NCI-H345 treated with DMSO at 0.1 percent for 48 hours (cell line): ENCODE data around the gene ATP6V0E2.
A peak's percentile ranks its signal among the peaks of the same experiment; 100 is the strongest.
"Not testable (repeated sequence)": the region's sequence is repeated elsewhere in the genome, so short reads cannot be mapped to it uniquely, and the experiment has no call there.

Source experiments
- DNase-seq: peaks from one replicate; lab custom pipeline; 2025; ENCODE audit not compliant: unreplicated experiment; lab: John Stamatoyannopoulos, UW

ATP6V0E2 gene

DNA sequence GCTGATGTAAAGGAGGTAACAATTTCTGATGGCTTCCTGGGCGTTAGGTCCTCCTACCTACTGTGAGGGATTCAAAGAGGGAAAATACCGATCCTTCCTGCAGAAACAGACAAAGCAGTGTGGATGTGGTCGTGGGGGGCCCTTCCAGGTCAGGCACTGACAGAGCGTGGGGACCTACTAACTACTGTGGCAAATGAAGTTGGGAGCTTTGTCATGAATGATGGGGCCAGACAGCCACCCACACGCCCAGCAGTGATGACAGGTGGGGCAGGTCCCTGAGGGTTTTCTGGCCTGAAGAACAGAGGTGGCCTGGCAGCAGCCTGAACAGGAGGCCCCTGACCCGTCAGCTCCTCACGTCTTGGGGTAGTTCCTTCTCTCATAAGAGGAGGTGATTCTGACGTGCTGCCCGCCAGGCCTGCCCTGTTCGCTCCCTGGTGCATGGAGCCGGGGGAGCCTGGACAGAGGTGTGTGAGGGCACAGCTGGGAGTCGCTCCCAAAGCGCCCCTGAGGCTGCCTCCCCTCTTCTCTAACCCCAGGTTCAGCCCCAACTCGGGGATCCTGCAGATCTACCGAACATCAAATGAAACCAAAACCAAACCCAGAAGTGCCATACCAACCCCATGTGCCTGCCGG lies 4.2 kb downstream of the ATP6V0E2 start:
- DNase-seq = no peak

DNA sequence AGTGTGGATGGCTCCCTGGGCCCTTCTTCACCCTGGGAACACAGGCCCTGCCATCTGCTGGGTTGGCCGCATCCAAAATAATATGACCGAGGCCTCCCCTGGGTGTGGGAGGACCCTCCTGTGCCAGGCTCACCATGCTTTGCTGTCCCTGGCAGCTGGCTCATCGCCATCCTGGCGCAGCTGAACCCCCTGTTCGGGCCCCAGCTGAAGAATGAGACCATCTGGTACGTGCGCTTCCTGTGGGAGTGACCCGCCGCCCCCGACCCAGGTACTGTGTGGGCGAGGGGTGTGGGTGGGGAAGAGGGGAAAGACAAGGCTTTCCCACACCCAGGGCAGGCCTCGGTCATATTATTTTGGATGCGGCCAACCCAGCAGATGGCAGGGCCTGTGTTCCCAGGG lies 4.8 kb downstream of the ATP6V0E2 start:
- no peak for DNase-seq

DNA sequence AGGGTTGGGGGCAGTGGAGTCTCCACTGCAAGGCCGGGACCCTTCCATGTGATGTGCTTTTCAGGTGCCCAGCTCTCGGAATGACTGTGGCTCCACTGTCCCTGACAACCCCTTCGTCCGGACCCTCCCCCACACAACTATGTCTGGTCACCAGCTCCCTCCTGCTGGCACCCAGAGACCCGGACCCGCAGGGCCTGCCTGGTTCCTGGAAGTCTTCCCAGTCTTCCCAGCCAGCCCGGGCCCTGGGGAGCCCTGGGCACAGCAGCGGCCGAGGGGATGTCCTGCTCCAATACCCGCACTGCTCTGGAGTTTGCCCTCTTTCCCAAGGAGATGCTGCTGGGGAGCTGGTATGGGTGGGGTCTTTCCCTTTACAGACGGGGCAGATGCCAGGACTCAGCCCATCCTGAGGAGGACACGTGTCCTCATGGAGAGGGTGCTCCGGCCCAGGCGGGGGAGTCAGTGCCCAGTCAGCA lies 5.5 kb downstream of the ATP6V0E2 start:
- no peak for DNase-seq

DNA sequence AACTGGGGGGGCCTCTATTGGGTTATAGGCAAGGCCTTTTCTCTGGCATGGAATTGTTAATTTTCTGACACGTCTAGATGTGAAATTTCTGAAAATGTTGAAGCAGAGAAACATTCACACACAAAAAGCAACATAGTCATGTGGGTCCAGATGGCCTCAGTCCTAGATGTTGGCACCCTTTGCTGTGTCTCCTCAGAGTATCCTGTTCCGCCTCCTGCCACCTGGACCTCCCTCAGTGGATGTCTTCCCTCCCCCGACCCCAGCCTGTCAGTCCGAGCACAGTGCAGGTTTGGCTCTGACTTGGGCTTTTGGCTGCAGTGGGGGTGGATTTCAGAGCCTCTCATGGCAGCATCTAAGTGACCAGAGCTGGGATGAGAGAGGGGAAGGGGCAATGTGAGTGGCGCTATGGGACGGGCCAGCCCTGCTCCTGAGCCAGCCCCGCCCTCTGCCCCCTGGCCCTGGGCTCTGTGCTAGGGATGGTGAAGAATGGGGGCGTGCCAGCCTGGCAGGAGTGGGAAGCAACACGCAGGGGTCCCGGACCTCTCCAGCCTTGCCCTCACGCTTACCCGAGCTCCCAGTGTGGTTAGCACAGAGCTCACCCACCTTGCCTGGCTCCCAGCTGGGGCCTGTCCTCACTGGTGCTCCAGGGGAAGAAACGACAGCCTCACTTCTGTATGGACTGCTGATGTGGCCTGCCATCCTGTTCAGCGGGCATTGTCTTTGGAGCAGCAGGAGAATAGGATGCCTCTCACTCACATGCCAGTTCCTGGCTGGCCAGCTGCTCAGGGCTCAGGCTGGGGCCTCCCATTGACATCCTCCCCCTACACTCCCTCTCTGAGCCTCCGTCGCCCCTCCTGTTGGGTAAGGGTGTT lies 6.2 kb downstream of the ATP6V0E2 start:
- peak; percentile 45 for DNase-seq

DNA sequence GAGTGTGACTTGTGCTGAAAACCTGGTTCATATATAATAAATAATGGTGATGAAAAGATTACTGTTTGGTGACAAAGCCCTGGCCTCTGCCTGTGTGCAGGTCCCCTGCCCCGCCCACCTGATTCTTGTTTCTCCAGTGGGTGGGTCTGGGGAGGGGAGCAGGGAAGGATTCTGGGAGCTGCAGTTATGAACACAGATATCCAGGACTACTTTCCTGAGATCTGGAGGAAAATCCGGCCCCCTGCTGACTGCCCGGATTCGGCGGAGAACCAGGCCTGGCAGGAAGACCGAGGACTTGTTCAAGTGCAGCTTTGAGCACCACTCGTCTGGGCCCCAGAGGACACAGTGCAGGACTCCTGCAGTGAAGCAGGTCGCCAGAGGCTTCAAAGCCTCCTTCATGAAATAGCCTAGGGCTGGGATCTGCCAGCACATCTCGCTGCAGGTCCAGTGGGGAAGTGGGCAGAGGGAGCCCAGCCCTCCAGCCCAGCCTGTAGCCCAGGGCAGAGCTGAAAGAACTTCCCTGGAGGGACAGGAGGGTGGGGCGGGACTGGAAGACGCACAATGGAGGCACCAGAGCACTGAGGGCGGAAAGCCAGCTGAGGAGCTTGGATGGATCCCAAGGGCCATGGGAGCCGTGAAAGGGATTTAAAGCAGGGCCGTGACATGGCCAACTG lies 7.0 kb downstream of the ATP6V0E2 start:
- no peak for DNase-seq

DNA sequence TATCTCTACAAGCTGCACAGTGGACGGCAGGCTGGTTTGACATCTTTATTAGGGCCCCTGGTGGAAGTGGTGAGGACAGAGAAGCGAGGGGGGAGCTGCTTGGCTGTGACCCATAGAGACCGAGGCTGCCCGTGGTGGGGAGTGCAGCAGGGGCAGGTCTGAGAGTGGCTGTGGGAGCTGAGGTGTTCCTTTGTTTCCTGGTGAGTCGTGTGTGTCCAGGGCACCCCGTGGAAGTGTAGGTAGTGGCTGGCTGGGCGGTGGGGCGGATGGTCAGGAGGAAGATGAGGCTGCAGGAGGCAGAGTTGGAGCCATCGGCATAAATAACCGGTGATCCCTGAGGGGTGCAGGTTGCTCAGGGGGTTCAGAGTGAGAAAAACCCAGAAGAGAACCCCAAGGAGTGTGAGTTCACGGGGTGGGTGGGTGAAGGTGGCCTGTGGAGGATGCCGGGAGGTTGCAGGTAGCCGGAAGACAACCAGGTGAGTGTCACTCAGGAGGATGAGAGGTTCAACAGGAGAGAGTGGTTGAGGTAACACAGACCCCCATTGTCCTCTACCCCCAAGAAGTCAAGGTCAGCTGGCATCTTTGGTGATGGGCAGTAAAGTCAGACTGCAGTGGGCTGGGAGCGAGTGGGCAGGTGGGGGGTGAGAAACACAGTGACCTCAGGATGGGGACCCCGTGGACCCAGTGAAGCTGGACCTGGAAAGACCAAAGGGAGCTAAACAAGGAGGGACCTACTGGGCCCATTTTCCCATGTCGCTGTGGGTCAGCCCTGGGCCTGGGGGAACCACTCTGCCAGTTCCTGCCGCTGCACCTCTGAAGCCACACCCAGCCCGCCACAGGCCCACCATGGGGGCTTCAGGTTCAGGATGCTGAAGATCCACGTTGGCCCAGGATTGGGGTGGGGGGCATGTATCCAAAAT lies 7.8 kb downstream of the ATP6V0E2 start:
- DNase-seq = no peak

DNA sequence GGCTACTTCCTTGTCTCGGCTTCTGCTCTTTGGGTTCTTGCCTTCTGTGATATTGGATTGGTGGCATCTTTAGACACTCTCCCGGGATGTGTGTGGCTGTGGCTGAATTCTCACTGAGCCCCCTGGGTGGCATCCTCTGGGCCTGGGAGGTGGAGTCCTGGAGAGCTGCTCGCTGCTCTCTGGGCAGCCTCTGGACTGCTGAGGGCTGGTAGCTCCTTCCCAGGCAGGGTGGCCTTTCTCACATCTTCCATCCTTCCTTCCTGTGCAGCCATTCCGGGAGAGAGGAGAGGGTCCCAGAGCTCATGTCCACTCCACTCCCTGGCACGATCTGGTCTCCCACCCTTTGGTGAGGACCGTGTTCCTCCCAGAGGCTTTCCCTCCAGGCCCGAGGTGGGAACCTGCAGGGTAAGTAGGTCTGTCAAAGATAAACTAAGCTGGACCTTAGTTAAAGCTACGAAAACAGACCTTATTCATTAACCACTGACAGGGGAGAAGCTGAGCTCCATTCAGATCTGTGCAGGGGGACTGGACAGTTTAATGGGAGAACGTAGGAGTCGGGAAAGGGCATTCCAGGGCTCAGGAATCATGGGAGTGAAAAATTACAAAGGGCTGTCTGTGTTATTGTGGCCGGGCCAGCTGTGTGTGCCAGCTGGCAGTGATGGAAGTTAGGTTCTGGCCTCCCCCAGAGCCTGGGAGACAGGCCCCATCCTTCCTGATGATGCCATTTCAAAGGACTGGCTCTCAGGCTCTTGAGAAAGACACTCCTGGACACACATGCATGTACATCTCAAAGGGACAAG lies 8.7 kb downstream of the ATP6V0E2 start:
- DNase-seq = no peak

DNA sequence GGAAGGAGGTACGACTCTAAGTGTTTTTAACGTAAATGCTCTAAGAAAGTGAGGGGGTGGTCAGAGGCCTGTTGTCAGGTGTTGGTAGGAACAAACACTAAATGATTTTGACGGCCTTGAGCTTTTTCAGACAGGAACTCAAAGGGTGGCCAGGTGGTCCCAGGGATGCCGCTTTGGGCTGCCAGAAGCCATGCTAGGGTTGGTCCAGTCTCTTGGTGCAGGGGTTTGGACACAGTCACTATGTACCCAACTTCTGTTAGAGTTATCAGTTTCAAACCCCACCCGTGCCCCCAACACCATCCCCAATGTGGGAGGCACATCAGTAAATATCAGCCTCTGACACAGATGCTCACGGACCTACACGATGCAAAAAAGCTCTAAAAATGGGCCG lies 9.3 kb downstream of the ATP6V0E2 start:
- no peak for DNase-seq

DNA sequence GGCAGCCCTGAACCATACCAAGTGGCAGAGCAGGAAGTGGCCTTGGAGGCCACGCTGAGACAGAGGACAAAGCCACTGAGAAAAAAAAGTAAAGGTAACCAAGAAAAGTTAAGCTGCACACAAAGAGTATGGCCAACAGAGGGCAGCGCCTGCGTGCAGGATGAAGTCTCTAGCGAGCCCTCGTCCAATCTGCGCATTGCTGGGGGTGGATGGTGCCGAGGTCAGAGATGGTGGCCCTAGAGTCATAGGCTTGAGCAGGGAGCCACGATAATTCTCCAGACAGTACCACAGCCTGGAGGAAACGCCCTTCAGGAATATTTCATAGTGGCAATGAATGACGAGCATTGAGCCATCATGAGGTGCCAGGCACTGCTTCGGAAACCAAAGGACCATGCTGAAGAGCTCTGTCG lies 9.7 kb downstream of the ATP6V0E2 start:
- DNase-seq = peak; percentile 44

DNA sequence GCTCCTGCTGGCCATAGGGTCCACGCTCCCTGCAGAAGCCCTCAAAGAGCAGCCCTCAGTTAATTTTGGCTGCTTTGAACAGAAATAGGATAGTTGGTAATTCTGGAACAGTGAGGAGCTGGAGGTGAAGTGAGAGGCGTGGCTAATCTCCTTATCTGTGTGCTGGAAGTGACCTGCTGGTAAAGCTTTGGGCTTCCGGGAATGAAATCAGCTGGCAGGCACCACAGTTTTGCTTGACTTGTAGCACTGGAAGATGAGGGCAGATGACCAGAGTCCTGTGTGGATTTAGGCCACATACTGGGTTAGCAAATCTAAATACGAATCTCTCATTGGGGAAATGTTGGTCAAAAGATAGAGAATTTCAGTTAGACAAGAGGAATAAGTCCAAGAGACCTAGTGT lies 10.2 kb downstream of the ATP6V0E2 start:
- DNase-seq = no peak

DNA sequence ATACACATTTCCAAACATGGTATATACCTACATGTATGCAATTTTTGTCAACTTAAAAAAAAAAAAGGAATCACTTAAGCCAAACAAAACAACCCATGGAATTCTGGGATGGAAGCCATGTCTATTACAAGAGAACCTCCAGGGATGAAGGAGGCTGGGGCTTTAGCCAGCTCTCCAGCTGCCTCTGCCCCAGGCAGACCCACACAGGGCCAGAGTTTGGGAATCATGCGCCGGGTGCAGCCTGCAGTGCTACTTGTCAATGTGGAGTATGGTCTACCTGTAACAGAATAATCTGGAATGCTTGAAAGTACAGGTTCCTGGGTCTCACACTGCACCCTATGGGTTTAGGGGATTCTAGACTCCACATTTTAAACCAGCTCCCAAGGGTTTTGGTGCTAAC lies 10.8 kb downstream of the ATP6V0E2 start:
- DNase-seq = no peak

DNA sequence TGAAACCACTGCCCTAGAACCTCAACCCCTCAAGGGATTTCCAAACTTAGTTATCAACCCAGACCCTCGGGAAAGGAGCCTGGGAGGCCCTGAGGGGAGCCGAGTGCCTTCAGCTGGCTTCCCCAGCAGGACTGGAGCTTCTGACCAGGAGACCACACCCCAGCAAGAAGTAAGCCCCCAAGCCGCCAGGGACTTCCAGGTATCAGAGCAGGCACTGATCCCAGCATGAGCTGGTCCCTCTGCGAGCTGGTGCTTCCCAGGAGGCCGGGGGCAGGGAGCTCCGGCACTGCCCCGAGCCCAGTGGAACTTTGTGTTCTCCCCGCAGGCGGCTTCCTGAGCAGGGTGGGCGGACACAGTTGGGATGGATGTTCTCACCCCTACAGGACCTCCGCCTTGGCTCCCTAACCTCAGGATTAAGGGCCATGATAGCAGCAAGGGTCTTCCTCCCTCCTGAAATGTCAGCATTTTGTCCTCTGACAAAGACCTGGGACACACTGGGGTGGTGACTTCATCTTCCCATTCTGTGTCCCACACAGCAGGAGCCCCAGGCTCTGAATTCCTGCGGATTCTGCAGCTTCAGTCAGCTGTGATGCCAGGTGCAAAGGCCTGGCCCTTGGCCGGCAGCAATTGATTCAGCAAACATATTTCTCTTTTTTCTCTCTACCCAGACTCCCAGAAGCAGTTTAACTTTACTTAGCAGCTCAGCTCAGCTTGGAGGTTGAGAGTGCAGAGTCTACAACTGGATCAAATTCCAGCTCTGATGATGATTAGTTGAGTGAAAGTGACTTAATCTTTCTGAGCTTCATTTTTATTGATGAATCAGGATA lies 11.6 kb downstream of the ATP6V0E2 start:
- no peak for DNase-seq

DNA sequence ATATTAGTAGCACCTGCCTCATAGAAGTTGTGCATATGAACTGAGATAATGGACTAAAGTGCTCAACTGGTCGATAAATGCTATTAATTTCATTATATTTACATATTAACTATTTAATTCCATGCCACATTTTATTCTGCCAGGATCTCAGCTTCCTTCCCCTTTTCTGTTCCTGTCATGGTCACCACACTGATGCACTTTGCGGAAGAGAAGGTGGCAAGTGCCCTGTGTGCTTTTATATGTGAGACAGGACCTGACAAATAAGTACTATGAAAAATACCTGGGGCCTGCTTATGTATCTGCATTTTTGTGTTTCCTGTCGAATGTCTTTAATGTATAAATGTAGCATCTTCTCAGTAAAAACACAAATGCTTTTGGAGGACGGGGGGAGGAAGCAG lies 12.2 kb downstream of the ATP6V0E2 start:
- no peak for DNase-seq

DNA sequence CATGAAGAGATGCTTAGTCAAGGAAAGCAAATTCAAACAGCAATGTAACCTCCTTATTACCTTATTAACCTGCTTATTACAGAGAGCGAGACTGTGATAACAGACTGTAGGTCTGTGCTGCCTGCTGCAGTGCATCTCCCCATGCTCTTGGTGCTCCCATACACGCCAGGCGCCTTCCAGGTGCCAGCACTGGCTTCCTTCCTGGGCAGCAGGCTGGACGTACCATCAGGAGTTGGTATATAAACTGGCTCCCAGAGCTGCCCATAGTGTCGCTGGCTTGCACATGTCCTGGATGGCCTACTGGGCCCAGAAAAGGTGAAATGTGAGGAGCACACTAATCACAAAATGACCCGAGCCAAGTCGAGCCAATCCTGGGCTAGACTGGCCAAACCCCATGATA lies 13.5 kb downstream of the ATP6V0E2 start:
- no peak for DNase-seq

DNA sequence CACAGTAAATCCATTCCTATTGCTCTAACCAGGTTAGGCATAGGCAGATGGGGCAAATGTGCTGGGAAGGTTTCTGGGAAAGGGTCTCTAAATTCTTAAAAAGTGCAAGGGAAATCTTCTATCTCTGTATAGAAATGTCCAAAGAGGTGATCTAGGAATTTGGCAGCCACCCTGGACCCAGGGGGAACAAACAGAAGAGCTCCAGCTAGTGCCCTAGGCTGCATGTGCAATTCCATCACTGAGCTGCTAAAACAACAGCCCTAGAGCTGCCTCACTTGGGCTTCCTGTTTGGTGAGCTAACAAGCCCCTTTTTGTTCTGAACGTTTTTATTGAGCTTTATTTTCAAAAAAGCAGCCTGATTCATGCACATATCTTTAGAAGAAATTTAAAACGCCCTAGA lies 16.9 kb downstream of the ATP6V0E2 start:
- DNase-seq = not testable (repeated sequence)

DNA sequence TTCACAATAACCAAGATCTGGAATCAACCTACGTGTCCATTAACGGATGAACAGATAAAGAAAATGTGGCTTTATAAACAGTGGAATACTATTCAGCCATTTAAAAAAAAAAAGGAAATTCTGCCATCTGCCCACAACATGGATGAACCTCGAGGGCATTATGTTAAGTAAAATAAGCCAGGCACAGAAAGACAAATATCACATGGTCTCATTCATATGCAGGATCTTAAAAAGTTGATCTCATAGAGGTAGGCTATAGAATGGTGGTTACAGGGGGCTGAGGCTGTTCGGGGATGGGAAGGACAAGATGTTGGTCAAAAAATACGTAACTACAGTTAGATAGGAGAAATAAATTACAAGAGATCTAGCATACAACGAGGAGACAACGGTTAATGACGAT lies 21.2 kb downstream of the ATP6V0E2 start:
- DNase-seq = not testable (repeated sequence)

DNA sequence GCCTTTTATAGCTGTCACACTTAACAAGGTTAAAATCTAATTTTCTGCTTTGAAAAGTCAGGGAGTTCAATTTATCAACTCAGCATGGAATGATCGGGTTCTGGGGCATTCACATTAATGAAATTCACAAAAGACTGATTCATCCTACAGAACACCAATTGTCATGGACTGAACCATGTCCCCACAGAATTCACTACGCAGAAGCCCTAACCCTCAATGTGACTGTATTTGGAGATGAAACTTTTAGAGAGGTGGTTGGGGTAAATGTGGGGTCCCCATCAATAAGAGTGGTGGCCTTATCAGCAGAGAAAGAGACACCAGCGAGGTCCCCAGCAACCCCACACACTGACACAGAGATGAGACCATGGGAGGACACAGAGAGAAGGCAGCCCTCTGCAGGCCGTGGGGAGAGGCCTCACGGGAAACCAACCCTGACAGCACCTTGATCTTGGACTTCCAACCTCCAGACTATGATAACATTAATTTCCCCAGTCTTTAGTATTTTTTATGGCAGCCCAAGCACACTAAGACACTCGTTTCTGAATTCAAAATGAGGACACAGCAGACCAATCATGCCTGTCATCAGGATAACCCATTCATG lies 34.1 kb downstream of the ATP6V0E2 start:
- not testable (repeated sequence) for DNase-seq

DNA sequence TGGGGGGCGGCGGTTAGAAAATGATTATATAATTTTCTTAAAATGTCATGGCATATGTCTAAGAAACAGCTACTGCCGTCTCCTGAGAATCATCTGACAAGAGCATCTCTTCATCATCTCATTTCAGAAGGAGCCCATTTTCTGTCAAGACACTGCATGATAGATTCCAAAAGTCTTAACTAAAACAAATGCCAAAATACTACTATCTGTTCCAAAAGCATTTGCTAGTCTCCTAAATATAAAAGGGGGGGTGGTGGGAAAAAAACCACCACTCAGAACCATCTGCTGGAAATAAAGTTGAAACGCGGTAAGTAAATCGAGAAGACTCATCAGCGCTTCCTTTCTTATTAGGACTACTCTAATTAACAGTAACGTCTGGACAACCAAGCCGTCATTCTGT lies 36.5 kb downstream of the ATP6V0E2 start:
- not testable (repeated sequence) for DNase-seq

DNA sequence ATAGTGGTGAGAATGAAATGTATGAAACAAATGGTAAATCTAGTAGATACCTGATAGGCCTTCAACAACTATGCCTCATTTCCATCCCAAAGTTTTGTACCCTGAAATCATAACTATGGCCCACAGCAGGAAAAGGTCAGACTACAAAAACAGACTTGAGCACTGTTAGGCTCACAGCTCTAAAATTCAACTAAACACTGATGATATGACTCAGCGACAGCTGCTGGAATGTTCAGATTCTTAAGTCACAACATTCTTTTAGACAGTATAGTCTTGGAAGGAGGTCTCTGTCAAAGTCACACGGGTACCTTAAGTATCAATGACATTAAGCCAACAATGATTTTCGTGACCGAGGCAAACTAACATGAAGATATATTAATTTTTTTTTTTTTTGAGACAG lies 38.4 kb downstream of the ATP6V0E2 start:
- not testable (repeated sequence) for DNase-seq
